Activated CD8-positive, alpha-beta memory T cell treated with anti-CD3 and anti-CD28 coated beads for 24 hours (primary cell): ENCODE data around the gene IL17RE.
"Not testable (repeated sequence)": the region's sequence is repeated elsewhere in the genome, so short reads cannot be mapped to it uniquely, and the experiment has no call there.

Experiments
- DNase-seq: peaks from one replicate; pipeline ENCODE4 v3.0.0-alpha.2; 2020

IL17RE gene, protein sequence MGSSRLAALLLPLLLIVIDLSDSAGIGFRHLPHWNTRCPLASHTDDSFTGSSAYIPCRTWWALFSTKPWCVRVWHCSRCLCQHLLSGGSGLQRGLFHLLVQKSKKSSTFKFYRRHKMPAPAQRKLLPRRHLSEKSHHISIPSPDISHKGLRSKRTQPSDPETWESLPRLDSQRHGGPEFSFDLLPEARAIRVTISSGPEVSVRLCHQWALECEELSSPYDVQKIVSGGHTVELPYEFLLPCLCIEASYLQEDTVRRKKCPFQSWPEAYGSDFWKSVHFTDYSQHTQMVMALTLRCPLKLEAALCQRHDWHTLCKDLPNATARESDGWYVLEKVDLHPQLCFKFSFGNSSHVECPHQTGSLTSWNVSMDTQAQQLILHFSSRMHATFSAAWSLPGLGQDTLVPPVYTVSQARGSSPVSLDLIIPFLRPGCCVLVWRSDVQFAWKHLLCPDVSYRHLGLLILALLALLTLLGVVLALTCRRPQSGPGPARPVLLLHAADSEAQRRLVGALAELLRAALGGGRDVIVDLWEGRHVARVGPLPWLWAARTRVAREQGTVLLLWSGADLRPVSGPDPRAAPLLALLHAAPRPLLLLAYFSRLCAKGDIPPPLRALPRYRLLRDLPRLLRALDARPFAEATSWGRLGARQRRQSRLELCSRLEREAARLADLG

GRCh38 chr3:9902372-9903237 lies at the start of gene IL17RE:
TSS of gene IL17RE (plus strand) at chr3:9902848. CDS start at chr3:9902933, 85 bp downstream.
- DNase-seq: peak; percentile 61

DNA sequence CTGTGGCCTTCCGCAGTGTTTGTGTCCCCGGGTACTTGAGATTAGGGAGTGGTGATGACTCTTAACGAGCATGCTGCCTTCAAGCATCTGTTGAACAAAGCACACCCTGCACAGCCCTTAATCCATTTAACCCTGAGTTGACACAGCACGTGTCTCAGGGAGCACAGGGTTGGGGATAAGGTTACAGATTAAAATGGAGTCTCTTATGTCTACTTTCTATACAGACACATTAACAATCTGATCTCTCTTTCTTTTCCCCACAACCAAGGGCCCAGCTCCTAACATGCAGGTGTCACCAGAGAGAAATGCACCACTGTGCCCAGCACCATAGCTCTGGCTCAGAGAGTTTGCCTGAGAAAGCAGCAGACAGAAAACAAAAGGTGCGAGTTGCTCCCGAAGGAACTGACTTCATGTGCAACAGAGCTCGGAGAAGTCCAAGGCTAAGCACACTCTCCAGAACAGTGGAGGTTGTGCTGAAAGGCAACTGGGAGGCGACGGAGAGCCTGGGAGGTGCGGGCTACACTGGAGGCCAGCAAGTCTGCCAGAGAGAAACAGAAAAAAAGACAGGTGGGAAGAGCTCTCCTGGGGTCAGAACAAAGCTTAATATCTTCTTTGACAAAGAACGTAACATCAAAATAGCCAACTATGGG lies 48.2 kb upstream of the IL17RE start:
- not testable (repeated sequence) for DNase-seq

GRCh38 chr3:9855594-9855993 lies 47.1 kb upstream of the IL17RE start:
- DNase-seq: no peak

DNA sequence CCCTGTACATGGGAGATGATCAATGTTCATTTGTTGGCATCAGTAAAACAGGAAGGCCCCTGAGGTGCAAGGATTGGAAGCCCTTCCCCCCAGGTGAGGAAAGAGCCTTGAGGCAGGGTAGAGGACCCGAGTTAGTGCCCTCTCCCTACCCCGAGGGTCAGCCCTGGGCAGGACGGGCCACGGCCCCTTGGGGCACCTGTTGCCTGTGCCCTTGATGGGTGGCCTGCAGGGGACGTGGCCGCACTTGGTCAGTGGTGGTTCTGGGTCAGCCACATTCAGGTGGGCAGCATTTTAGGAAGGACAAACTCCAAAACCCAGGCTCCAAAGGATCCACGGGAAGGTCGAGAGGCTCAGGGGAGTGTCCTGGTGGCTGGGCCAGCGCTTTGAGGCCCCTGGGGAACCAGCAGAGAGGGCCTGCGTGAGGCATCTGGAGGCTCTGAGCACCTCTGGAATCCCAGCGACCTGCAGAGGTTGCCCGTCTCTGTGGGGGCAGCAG lies 43.1 kb upstream of the IL17RE start:
- no peak for DNase-seq

DNA sequence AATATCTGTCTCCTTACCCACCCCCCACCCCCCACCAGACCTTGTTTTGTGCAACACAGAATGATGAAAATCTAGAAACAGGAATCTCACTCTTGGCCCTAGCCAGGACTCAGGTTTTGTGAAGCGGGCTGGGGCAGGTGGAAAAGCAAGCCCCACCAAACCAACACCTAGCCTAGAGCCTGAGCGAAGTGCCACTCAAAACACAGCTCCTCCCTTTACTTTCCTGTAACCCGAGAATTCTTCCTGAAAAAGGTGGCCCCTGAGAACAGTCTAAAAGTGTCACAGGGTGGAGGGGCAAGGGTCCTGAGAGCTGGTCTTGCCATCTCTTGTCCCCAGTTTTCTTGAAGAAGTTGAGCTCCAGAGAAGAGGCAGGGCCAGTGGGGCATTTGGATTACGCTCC lies 41.4 kb upstream of the IL17RE start:
- DNase-seq: no peak

GRCh38 chr3:9861626-9862130 lies 41.0 kb upstream of the IL17RE start:
- no peak for DNase-seq

DNA sequence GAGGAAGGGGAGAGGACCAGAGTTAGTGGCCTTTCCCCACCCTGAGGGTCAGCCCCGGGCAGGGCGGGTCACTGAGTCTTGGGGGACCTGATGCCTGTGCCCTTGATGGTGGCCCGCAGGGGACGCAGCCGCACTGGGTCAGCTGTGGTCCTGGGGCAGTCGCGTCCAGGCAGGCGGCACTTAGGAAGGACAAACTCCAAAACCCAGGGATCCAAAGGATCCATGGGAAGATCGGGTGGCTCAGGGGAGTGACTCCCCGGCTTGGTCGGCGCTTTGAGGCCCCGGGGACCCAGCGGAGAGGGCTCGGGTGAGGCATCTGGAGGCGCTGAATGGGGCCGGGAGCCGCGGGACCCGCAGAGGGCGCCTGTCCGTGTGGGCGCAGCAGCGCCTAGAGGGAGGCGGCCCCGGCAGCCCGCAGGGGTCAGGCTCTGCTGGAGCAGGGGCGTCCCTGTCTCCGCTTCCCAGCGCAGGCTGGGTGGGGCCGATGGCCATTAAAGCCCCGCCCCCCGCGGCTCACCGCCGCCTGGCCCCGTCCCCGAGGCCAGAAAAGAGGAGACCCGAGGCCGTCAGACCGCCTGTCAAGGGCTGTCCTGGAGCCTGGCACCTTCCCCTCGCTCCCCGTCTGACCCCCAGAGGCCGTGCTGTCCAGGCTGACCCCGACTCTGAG lies 40.1 kb upstream of the IL17RE start:
- no peak for DNase-seq

DNA sequence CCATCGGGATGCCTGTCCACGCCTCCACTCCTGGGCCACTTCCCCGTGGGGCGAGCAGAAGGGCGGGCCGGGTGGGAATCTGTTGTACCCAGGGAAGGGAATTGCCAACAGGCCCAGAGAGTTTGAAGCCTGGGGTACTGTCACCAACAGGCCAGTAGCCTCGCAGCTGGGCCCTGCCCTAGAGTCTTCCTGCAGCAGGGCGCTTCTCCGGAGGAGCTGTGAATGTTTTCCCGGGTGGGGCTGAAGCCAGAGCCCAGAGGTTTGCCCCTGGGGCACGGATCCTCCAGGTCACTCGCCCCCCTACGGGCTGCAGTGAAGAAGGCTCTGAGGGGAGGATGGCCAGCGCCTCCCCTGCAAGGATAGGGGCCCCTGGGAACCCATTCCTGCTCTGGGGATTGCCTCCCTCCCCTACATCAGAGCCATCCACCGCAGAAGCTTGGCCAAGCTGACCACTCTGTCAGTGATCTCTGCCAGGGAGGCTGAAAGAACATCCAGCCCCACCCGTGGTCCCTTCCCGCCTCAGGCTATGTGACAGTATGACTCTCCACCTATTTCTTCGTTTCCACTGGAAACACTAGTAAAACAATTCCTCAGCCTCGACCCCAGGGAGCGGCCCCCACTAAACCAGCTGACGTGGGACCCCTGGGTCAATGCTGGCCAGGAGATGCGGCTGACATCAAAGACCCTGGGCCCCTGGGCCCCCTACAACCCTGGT lies 39.4 kb upstream of the IL17RE start:
- no peak for DNase-seq

- DNase-seq: no peak
These were observed 38.3 kb upstream of the IL17RE start for GRCh38 chr3:9864200-9864927.

DNA sequence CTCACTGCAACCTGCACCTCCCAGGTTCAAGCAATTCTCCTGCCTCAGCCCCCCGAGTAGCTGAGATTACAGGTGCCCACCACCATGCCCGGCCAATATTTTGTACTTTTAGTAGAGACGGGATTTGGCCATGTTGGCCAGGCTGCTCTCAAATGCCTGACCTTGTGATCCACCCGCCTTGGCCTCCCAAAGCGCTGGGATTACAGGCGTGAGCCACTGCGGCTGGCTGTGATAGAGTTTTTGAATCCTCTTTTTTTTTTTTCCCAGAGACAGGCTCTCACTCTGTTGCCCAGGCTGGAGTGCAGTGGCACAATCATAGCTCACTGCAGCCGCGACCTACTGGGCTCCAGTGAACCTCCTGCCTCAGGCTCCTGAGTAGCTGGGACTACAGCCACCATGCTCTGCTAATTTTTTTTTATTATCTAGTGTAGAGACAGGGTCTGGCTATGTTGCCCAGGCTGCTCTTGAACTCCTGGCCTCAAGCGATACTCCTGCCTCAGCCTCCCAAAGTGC lies 37.5 kb upstream of the IL17RE start:
- not testable (repeated sequence) for DNase-seq

DNA sequence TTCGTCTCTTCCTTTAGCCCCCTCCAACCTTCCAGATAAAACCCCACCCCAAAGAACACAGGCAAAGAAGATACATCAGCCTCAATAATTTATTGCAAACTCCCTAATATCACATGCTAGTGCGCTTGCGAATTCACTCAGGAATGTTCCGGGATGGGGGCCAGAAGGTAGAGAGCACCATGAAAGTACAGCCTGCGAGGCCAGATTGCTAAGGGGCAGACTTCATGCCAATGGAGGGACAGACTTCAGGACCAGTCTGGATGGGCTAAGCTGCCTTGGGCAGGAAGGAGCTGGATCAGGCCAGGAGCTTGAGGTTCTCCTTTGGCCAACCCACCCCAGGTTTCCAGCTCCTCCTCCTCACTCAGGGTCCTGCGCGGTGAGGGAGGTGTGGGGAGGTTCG lies 36.0 kb upstream of the IL17RE start:
- DNase-seq: no peak

- DNase-seq: no peak
These were observed 35.5 kb upstream of the IL17RE start for GRCh38 chr3:9867106-9867505.

- DNase-seq: no peak
These were observed 32.7 kb upstream of the IL17RE start for GRCh38 chr3:9869955-9870354.

GRCh38 chr3:9870978-9871377 lies 31.7 kb upstream of the IL17RE start:
- DNase-seq: no peak

GRCh38 chr3:9872067-9872466 lies 30.6 kb upstream of the IL17RE start:
- not testable (repeated sequence) for DNase-seq

DNA sequence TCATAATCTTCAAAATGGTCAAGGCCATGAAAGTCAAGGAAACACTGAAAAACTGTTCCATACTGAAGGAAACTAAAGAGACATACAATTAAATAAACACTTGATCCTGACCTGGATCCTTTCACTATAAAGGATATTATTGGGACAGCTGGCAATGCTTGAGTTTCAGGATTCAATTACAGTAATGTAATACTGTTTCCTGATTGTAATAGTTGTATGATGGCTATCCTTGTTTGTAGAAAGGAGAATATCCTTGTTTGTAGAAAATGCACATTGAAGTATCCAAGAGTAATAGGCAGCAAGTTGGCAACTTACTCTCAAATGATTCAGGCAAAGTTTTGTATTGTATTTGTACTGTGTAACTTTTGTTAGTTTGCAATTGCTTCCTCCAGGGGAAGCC lies 27.2 kb upstream of the IL17RE start:
- DNase-seq: no peak

DNA sequence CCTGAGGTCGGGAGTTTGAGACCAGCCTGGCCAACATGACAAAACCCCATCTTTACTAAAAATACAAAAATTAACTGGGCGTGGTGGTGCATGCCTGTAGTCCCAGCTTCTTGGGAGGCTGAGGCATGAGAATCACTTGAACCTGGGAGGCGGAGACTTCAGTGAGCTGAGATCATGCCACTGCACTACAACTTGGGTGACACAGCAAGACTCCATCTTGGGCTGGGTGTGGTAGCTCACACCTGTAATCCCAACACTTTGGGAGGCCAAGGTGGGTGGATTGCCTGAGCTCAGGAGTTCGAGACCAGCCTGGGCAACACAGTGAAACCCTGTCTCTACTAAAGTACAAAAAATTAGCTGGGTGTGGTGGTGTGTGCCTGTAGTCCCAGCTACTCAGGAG lies 26.4 kb upstream of the IL17RE start:
- DNase-seq: not testable (repeated sequence)

- no peak for DNase-seq
These were observed 25.7 kb upstream of the IL17RE start for GRCh38 chr3:9876991-9877390.

DNA sequence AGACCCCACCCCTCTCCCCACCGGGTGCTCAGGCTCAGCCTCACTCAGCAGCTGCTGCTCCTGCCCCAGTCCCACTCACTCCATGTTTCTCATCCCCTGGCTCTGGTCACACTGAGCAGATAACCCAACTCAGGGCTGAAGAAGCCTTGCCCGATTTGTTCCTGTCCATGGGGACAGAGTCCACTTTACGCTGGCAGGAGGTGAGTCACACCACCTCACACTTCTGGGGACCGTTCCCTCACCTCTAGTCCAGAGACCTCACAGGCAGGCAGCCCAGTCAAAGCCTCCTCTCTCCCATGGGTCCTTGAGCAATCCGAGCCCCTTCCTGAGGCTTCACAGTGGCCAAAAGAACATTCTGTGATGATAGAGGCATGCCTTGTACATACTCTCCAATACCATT lies 23.9 kb upstream of the IL17RE start:
- DNase-seq: no peak

- no peak for DNase-seq
These were observed 22.7 kb upstream of the IL17RE start, which contains the start of gene CIDEC for GRCh38 chr3:9879830-9880549. TSS of gene CIDEC (minus strand) at chr3:9880253. CDS start at chr3:9878486, 1,767 bp downstream.
